ENCODE data around the gene AKAP6. TPM values are rescaled to one million over a fixed set of nuclear protein-coding genes. Genes with fewer than 3 reads are reported as not detected.

AKAP6 gene
- total and polyA plus RNA-seq, 2 of the 8 experiments (the other 6 are each of a cell fraction or from before 2014, with no cell fraction given) = 0.09 to 0.89 TPM

GRCh38 chr14:32800320-32800719 is 471.2 kb downstream of the AKAP6 start (continued):
- TF ChIP-seq KDM1A (IDR thresholded peaks at IDR 0.05; ENCODE audit: borderline replicate concordance, low read length) (no peak), ATF3 (IDR thresholded peaks at IDR 0.05; ENCODE audit: insufficient read depth, low read depth, low read length) (no peak), EGR1 (IDR thresholded peaks at IDR 0.05; ENCODE audit: borderline replicate concordance, low read depth, low read length) (no peak), YY1 (IDR thresholded peaks at IDR 0.05; ENCODE audit: low read depth, low read length) (no peak)
